A549 (cell line): Measurements from ENCODE around the gene DNAJB13.

Experiments used
- RFX5 ChIP-seq: fragments of 450-650 bp; IDR thresholded peaks from 2 replicates; pipeline ENCODE4 v1.7.1; 2014; ENCODE audit warnings: antibody characterized with exemption, mild to moderate bottlenecking, moderate library complexity
- TF ChIP-seq, protein P1 (sequence below): fragments of >200 bp; sonication (Bioruptor Twin); formaldehyde crosslinking; IDR thresholded peaks from 3 replicates; pipeline ENCODE4 v1.5.1; 2016

DNA sequence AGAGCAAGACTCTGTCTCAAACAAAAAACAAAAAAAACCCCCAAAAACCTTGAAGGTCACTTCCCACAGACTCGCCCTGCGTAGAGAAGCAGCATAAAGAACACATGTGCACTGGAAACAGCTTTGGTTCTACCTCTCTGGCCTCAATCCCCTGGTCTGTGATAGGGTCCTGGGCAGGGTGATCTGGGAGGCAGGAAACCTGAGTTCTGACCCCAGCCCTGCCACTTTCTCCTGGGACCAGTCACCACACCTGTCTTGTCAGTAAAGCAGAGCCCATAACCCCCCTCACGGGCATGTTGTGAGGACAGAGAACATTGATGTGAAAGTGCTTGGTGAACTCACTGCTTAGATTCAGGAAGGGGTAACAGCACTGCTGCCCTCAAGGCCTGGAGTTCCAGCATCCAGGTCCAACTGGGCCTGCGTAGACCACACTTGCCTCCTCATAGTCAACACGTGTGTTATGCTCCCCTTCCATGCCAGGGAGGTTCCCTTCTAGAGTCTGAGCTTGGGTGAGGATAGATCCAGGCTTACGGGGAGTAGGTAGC is 20.4 kb downstream of the DNAJB13 start:
- TF ChIP-seq RFX5: no peak
- TF ChIP-seq, protein P1, sequence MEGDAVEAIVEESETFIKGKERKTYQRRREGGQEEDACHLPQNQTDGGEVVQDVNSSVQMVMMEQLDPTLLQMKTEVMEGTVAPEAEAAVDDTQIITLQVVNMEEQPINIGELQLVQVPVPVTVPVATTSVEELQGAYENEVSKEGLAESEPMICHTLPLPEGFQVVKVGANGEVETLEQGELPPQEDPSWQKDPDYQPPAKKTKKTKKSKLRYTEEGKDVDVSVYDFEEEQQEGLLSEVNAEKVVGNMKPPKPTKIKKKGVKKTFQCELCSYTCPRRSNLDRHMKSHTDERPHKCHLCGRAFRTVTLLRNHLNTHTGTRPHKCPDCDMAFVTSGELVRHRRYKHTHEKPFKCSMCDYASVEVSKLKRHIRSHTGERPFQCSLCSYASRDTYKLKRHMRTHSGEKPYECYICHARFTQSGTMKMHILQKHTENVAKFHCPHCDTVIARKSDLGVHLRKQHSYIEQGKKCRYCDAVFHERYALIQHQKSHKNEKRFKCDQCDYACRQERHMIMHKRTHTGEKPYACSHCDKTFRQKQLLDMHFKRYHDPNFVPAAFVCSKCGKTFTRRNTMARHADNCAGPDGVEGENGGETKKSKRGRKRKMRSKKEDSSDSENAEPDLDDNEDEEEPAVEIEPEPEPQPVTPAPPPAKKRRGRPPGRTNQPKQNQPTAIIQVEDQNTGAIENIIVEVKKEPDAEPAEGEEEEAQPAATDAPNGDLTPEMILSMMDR: no peak
